Suprapubic skin (tissue), 4 donors: ENCODE measurements around the gene CACNA1D. TPM values are rescaled to one million over a fixed set of nuclear protein-coding genes. Genes with fewer than 3 reads are reported as not detected.

ENCODE experiments used
- DNase-seq, 2 donors: peaks; one replicate each; pipeline ENCODE4 v3.0.0-alpha.2; 2019; ENCODE audit warnings: low spot score in 2 of 2
- H3K27ac ChIP-seq: fragments of 200-600 bp; sonication (generic); one replicate; pipeline ENCODE4 v1.5.1; 2019
- H3K27me3 ChIP-seq: fragments of 200-600 bp; sonication (generic); one replicate; pipeline ENCODE4 v1.5.1; 2019
- H3K36me3 ChIP-seq: fragments of 200-600 bp; sonication (generic); one replicate; pipeline ENCODE4 v1.5.1; 2019
- H3K4me1 ChIP-seq: fragments of 200-600 bp; sonication (generic); one replicate; pipeline ENCODE4 v1.5.1; 2019
- H3K4me3 ChIP-seq: fragments of 200-600 bp; sonication (generic); one replicate; pipeline ENCODE4 v1.5.1; 2019; ENCODE audit warnings: mild to moderate bottlenecking
- H3K9me3 ChIP-seq: fragments of 200-600 bp; sonication (generic); one replicate; pipeline ENCODE4 v1.5.1; 2019
- EP300 ChIP-seq: sonication (generic); formaldehyde crosslinking; IDR thresholded peaks from one replicate; pipeline ENCODE4 v1.6.1; 2017; ENCODE audit warnings: antibody characterized with exemption
- POLR2A ChIP-seq, 2 donors: fragments of 450-650 bp; IDR thresholded peaks; one replicate each; pipeline ENCODE4 v1.6.1; 2017; ENCODE audit warnings: antibody characterized with exemption in 2 of 2, mild to moderate bottlenecking in 2 of 2, moderate library complexity in 2 of 2
- POLR2AphosphoS5 ChIP-seq, 3 donors: sonication (generic); formaldehyde crosslinking; IDR thresholded peaks; one replicate each; pipeline ENCODE4 v1.6.1; 2017; ENCODE audit warnings: antibody characterized with exemption in 3 of 3
- WGBS: methylation state at CpG from one replicate; pipeline ENCODE4 v1.1.5; 2018; 5-methylcytosine and 5-hydroxymethylcytosine counted together
- total RNA-seq, 4 donors: library from RNA; depleted of rRNA; stranded (reverse); fragments of >200 nt; gene quantifications; one replicate each; pipeline ENCODE4 v1.1.0, GENCODE V29; 2016
- TF ChIP-seq, protein P1 (sequence below), 2 donors: fragments of 200-600 bp in 1 of 2; fragments of 450-650 bp in 1 of 2; sonication (generic) in 1 of 2; IDR thresholded peaks; one replicate each; pipeline ENCODE4 v1.5.1; 2016 to 2019; ENCODE audit warnings: antibody characterized with exemption in 2 of 2, mild to moderate bottlenecking in 1 of 2, moderate library complexity in 1 of 2

Gene CACNA1D
- total RNA-seq, 4 donors from 2014 or later: 1.9 to 28.2 (median 6.3) TPM

DNA sequence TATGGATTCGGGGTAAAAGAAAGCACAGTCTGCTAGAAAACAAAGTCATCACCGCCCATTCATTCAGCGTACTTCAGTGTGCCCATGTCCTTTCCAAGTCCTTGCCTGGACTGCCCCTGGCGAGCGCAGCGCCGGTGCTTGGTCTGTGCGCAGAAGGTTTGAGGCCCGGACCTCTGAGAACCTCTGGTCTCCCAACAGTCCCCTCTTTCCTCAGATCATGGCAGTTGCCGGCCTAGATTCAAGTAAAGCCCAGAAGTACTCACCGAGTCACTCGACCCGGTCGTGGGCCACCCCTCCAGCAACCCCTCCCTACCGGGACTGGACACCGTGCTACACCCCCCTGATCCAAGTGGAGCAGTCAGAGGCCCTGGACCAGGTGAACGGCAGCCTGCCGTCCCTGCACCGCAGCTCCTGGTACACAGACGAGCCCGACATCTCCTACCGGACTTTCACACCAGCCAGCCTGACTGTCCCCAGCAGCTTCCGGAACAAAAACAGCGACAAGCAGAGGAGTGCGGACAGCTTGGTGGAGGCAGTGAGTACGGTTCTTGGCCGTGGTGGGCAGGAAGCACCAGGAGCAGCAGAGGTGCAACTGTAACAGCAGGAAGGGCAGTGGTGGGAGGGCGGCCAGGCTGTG lies 315.5 kb downstream of the CACNA1D start:
- Histone ChIP-seq H3K36me3 (no peaks in the 10 kb centered on the region), H3K9me3 (no peaks in the 10 kb centered on the region), H3K4me1 (peaks cover 6% of the 10 kb centered on the region), H3K27ac (no peak overlapping the region), H3K27me3 (no peaks in the 10 kb centered on the region), H3K4me3 (no peak overlapping the region)
- TF ChIP-seq EP300: no peak
- no peak for DNase-seq
- WGBS: 92% methylated on average over 24 of the region's 28 CpGs

DNA sequence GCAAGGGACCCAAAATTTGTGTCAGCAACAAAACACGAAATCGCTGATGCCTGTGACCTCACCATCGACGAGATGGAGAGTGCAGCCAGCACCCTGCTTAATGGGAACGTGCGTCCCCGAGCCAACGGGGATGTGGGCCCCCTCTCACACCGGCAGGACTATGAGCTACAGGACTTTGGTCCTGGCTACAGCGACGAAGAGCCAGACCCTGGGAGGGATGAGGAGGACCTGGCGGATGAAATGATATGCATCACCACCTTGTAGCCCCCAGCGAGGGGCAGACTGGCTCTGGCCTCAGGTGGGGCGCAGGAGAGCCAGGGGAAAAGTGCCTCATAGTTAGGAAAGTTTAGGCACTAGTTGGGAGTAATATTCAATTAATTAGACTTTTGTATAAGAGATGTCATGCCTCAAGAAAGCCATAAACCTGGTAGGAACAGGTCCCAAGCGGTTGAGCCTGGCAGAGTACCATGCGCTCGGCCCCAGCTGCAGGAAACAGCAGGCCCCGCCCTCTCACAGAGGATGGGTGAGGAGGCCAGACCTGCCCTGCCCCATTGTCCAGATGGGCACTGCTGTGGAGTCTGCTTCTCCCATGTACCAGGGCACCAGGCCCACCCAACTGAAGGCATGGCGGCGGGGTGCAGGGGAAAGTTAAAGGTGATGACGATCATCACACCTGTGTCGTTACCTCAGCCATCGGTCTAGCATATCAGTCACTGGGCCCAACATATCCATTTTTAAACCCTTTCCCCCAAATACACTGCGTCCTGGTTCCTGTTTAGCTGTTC lies 316.9 kb downstream of the CACNA1D start:
- Histone ChIP-seq H3K4me1 (no peaks in the 10 kb centered on the region), H3K36me3 (no peaks in the 10 kb centered on the region), H3K4me3 (no peak overlapping the region), H3K27ac (no peak overlapping the region), H3K9me3 (no peaks in the 10 kb centered on the region), H3K27me3 (no peaks in the 10 kb centered on the region)
- no peak for DNase-seq
- WGBS: 91% methylated on average over 23 of the region's 24 CpGs
- TF ChIP-seq POLR2A (IDR thresholded peaks at IDR 0.05) (no peak), POLR2AphosphoS5 (IDR thresholded peaks at IDR 0.05) (no peak), EP300 (no peak)
- TF ChIP-seq, protein P1, sequence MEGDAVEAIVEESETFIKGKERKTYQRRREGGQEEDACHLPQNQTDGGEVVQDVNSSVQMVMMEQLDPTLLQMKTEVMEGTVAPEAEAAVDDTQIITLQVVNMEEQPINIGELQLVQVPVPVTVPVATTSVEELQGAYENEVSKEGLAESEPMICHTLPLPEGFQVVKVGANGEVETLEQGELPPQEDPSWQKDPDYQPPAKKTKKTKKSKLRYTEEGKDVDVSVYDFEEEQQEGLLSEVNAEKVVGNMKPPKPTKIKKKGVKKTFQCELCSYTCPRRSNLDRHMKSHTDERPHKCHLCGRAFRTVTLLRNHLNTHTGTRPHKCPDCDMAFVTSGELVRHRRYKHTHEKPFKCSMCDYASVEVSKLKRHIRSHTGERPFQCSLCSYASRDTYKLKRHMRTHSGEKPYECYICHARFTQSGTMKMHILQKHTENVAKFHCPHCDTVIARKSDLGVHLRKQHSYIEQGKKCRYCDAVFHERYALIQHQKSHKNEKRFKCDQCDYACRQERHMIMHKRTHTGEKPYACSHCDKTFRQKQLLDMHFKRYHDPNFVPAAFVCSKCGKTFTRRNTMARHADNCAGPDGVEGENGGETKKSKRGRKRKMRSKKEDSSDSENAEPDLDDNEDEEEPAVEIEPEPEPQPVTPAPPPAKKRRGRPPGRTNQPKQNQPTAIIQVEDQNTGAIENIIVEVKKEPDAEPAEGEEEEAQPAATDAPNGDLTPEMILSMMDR (IDR thresholded peaks at IDR 0.05): no peak

DNA sequence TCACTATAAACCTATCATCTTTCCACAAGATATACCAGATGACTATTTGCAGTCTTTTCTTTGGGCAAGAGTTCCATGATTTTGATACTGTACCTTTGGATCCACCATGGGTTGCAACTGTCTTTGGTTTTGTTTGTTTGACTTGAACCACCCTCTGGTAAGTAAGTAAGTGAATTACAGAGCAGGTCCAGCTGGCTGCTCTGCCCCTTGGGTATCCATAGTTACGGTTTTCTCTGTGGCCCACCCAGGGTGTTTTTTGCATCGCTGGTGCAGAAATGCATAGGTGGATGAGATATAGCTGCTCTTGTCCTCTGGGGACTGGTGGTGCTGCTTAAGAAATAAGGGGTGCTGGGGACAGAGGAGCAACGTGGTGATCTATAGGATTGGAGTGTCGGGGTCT lies 318.0 kb downstream of the CACNA1D start:
- no peak overlapping the region for H3K27ac ChIP-seq
- H3K36me3 ChIP-seq: no peaks in the 10 kb centered on the region
- no peak for DNase-seq
- no peak overlapping the region for H3K4me3 ChIP-seq
- no peak for TF ChIP-seq POLR2A (IDR thresholded peaks at IDR 0.05)
- TF ChIP-seq, protein P1 (IDR thresholded peaks at IDR 0.05): no peak
- TF ChIP-seq POLR2AphosphoS5 (IDR thresholded peaks at IDR 0.05): no peak
- no peak for TF ChIP-seq EP300
- no peaks in the 10 kb centered on the region for H3K4me1 ChIP-seq
- WGBS: 69% methylated on average over 4 of the region's 4 CpGs
- H3K27me3 ChIP-seq: no peaks in the 10 kb centered on the region
- no peaks in the 10 kb centered on the region for H3K9me3 ChIP-seq

DNA sequence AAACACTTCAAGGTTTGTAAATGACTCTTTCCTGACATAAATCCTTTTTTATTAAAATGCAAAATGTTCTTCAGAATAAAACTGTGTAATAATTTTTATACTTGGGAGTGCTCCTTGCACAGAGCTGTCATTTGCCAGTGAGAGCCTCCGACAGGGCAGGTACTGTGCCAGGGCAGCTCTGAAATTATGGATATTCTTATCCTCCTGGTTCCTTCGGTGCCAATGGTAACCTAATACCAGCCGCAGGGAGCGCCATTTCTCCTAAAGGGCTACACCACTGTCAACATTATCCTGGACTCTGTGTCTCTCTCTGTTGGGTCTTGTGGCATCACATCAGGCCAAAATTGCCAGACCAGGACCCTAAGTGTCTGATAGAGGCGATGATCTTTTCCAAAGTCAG lies 318.8 kb downstream of the CACNA1D start:
- TF ChIP-seq POLR2A (IDR thresholded peaks at IDR 0.05): no peak
- no peak for TF ChIP-seq EP300
- TF ChIP-seq, protein P1 (IDR thresholded peaks at IDR 0.05): no peak
- TF ChIP-seq POLR2AphosphoS5 (IDR thresholded peaks at IDR 0.05): no peak
- DNase-seq: no peak
- WGBS: 86% methylated on average over 5 of the region's 5 CpGs
- no peaks in the 10 kb centered on the region for H3K27me3 ChIP-seq
- no peaks in the 10 kb centered on the region for H3K4me1 ChIP-seq
- H3K27ac ChIP-seq: no peak overlapping the region
- no peaks in the 10 kb centered on the region for H3K36me3 ChIP-seq
- no peak overlapping the region for H3K4me3 ChIP-seq
- no peaks in the 10 kb centered on the region for H3K9me3 ChIP-seq

DNA sequence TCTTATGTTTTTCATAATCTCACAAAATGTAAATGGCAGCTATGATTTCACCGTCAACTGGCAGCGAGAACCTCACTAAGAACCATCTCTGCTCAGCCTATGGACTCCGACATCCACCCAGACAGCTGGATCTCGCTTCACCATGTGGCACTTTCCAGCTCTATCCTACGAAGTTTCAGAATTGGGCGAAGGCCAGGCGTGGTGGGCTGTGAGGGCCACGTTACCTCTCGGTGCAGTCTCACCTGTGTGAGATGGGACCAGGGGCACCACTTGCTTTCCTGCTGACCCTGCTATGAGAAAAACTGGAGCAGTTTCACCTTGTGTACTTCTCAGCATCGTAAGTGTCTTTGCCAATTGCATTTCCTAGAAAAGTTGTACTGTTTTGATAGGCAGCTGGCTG lies 319.5 kb downstream of the CACNA1D start:
- 90% methylated on average over 10 of the region's 10 CpGs for WGBS
- Histone ChIP-seq H3K27ac (no peak overlapping the region), H3K27me3 (no peaks in the 10 kb centered on the region), H3K4me3 (no peak overlapping the region), H3K4me1 (no peaks in the 10 kb centered on the region), H3K9me3 (no peaks in the 10 kb centered on the region), H3K36me3 (no peaks in the 10 kb centered on the region)
- TF ChIP-seq POLR2AphosphoS5 (IDR thresholded peaks at IDR 0.05): no peak
- TF ChIP-seq, protein P1 (IDR thresholded peaks at IDR 0.05): no peak
- TF ChIP-seq POLR2A (IDR thresholded peaks at IDR 0.05): no peak
- TF ChIP-seq EP300: no peak
- DNase-seq: peak in 1 of 2 donors; percentile 28
